GM12801 (cell line): Measurements from ENCODE around the gene IDH2.

ENCODE experiments used
- CTCF ChIP-seq: IDR thresholded peaks from one replicate; pipeline ENCODE4 v1.5.1; 2011; ENCODE audit warnings: control low read depth; ENCODE audit not compliant: insufficient read length; ENCODE audit errors: extremely low read depth

The IDH2 gene

GRCh38 chr15:90124507-90124906 is 22.2 kb upstream of the IDH2 start:
- TF ChIP-seq CTCF = no peak

GRCh38 chr15:90121086-90121485 is 18.8 kb upstream of the IDH2 start:
- TF ChIP-seq CTCF = no peak

DNA sequence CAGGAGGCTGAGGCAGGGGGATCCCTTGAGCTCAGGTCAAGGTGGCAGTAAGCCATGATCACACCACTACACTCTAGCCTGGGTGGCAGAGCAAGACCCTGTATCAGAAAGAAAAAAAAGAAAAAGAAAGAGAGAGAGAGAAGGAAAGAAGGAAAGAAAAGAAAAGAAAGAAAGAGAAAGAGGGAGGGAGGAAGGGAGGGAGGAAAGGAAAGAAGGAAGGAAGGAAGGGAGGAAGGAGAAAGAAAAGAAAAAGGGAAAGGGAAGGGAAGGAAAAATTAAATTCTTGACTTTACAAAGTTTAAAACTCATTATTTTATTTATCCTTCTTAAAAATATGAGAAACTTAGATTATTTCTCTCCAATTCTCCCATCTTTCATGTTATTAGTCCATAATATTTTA is 17.1 kb upstream of the IDH2 start:
- TF ChIP-seq CTCF = no peak

GRCh38 chr15:90115783-90116182 is 13.5 kb upstream of the IDH2 start:
- TF ChIP-seq CTCF = no peak

DNA sequence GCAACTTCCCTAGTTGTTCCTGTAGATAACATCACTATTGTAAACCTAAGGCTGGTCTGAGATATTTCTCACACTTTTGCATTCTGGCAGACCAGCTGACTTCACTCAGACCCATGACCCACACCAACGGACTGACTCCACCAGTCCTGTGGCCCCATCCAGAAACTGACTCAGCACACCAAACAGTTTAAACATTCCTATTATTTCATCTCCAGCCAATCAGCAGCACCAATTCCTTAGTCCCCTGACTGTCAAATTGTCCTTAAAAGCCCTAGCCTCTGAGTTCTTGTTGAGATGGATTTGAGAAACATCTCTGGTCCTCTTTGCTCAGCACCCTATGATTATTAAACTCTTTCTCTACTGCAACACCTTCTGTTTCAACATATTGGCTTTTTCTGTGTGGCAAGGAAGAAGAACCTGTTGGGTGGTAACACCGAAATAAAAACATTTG is 12.2 kb upstream of the IDH2 start:
- TF ChIP-seq CTCF = no peak

GRCh38 chr15:90113166-90113565 is 10.9 kb upstream of the IDH2 start:
- TF ChIP-seq CTCF = no peak

GRCh38 chr15:90106522-90107117 is 4.4 kb upstream of the IDH2 start:
- no peak for TF ChIP-seq CTCF
